Measurements from ENCODE around the gene POLR2J.
"Not testable (repeated sequence)": the region's sequence is repeated elsewhere in the genome, so short reads cannot be mapped to it uniquely, and the experiment has no call there.

The POLR2J gene

DNA sequence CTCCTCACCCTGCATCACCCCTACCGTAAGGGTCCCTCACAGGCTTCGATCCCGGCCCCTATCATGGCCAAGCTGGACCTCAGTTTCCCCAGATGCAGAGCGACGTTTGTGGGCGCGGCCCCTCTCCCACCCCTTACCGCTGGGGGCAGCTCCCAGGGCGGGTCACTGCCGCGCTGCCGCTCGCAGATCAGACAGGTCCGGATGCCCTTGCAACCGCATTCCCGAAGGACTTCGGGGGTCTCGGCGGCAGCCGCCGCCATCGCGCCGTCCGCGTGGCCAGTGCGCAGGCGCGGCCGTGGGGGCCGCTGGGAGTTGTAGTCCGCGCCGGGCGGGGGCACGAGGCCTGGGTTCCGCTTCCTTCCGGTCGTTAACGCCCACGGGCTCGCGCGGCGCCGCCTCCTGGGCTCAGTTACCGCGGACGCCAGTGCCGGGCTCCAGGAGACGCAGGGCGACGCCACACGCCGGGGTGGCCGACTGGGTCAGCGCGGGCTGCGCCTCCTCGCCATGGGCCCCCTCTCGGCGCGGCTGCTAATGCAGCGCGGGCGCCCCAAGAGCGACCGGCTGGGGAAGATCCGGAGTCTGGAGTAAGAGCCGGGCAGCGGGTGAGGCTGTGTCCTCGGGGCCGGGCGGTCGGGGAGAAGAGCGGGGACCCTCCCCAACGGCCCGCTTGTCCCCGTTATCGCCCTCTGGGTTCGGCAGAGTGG is 14.0 kb downstream of the POLR2J start, which contains the start of the genes ALKBH4 and LRWD1:
ALKBH4 (minus strand) TSS at position 287 of the 704 bp plus-strand sequence; CDS start at position 260, 27 bp downstream.
LRWD1 (plus strand) TSS at position 408 of the 704 bp plus-strand sequence; CDS start at position 505, 97 bp downstream.
- DNase-seq: peak; percentile 97

DNA sequence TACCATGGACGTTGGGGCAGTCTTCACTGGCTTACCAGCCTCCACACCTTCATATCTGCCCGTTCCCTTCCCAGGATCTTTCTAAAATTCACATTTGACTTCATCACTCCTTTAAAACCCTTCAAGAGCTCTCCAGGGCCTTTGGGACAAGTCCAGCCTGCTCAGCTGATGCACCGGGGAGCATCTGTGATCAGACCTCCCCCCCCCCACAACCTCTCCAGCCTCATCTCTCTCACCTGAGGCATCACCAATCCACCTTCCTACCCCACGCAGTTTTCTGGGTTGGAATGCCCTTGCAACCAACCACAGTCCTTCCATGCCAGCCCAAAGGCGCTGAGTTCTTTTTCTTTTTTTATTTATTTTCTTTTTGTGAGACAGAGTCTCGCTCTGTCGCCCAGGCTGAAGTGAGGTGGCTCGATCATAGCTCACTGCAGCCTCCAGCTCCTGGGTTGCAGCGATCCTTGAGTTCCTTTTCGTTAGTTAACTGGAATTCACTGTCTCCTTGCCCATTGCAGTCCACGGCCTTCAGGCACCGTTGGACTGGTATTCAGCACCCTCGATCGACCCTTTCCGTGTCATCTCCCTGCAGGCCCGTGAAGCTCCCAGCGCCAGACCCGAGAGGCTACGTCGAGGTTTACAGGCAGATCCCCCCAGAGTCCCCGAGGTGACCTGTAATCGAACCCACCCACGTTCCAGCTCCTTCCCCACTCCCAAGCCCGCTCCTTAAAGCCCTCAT is 14.7 kb downstream of the POLR2J start:
- DNase-seq: no peak

- no peak for DNase-seq
These were observed 18.3 kb downstream of the POLR2J start for GRCh38 chr7:102460467-102460866.

DNA sequence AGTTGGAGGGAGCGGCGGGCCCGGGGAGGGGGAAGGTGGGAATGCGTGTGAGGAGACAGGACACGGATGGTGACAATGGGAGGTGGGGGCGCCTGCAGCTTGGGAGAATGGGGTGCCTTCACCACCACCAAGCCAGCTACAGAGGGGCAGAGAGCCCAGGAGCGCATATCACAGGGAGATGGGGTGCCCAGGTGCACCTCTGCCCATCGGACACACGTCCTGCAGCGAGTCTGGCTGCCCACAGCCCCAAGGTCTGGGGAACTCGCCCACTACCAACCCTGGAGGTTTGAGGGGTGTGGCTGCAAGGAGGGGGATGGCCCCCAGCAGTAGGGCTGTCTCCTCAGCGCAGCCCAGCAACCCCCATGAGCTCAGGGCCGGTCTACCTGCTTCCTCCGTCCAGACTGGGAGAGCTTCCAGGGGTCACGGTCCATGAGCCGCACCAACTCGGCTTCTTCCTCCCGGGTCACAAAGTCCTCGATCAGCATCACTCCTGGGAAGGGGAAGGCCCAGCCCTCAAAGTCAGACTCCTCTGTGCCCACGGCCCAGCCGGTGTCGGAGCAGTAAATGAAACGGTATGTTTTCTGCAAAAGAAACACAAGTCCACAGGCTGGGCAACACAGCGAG is 19.4 kb downstream of the POLR2J start:
- DNase-seq: no peak

DNA sequence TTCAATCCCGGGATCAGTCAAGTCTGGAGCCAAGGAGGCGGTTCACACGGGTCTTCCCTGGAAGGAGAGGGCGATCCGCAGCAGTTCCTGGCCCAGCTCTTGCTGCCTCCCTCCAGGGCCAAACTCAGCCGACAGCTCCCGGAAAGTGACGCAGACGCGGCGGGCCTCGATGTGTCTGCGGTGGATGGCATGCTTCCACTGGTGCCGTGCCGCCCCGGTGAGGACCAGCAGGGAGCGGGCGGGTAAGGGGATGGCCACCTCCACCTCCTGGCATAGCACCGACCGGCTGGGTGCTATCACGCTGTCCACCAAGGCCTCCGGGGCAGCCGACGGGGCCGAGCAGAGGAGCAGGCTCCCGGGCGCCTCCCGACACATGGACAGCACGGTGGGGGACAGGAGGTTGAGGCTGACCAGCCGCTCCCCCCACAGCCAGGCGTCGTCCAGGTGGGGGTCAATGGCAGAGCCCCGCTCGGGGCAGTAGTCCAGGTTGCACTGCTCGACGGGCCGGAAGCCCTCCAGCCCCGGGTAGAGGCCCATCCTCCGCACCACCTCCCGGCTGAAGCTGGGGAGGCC is 21.3 kb downstream of the POLR2J start:
- no peak for DNase-seq

GRCh38 chr7:102456327-102456726 is 22.4 kb downstream of the POLR2J start:
- DNase-seq: no peak

- no peak for DNase-seq
These were observed 23.1 kb downstream of the POLR2J start for GRCh38 chr7:102455596-102455995.

- not testable (repeated sequence) for DNase-seq
These were observed 23.8 kb downstream of the POLR2J start for GRCh38 chr7:102454932-102455331.

DNA sequence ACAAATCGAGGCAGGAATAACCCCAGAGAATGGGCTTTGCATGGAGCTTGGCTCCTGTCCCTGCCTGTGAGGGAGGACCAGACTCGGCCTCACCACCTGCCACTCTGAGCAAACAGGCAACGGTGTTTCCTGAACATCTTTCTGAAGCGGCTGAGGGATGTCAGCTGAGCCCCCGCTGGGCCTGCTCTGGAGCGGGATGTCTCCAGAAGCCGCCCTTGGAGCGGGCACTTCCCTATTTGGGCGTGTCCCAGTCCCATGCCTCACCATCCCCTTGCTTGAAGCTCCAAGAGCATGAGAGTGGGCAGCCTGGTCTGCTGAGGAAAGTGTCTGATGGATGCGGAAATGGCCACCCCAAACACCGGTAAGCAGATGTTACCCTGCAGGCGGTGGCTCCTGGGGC is 24.3 kb downstream of the POLR2J start:
- no peak for DNase-seq

GRCh38 chr7:102453319-102453718 is 25.4 kb downstream of the POLR2J start:
- no peak for DNase-seq

GRCh38 chr7:102452451-102452850 is 26.3 kb downstream of the POLR2J start:
- no peak for DNase-seq

GRCh38 chr7:102451371-102452054 is 27.2 kb downstream of the POLR2J start:
- no peak for DNase-seq

DNA sequence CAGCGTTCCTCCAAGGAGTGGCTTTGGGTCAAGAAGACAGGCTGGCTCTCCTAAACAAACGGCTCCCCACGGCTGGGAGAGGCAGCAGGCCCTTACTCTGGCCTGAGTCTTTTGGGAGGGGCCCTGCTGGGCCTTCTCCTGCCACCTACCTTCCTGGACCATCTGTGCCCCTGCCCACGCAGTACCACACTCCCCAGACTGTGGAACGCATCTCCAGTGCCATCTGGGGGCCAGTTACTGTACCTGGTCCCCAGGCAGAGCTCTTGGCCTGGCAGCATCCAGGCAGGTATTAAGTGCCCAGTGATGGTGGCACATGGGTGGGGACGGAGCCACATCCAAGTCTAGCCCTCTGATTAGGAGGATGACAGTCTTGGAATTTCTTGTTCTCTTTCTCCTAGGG is 28.5 kb downstream of the POLR2J start:
- DNase-seq: peak; percentile 37

DNA sequence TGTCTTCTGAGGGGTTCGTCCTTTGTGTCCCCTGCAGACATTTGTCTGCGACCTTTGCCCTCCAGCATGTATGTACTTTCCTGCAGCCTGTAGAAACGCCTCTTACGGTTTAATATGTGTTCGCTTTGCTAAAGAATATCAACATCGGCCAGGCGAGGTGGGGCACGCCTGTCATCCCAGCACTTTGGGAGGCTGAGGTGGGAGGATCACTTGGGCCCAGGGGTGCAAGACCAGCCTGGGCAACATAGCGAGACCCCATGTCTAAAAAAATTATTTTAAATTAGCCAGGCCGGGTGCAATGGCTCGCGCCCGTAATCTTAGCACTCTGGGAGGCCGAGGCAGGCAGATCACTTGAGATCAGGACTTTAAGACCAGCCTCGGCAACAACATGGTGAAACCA is 29.6 kb downstream of the POLR2J start:
- no peak for DNase-seq

DNA sequence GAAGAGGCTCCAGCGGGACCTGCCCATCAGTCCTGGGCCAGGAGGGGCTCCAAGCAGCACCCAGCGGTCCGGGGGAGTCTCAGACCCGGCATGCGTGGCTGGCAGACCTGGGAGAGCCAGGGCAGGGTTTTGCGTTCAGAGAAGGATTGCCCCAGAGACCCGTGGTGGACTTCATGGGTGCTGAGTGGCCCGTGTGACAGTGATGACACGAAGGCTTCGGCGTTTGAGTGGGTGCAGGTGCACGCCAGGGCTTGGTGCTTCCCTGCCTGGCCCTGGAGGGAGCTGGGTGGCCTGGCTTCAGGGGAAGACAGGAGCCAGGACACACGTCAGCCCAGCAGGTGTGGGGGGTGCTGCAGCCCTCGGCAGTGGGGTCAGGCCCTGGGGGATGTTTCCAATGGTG is 31.4 kb downstream of the POLR2J start:
- no peak for DNase-seq

DNA sequence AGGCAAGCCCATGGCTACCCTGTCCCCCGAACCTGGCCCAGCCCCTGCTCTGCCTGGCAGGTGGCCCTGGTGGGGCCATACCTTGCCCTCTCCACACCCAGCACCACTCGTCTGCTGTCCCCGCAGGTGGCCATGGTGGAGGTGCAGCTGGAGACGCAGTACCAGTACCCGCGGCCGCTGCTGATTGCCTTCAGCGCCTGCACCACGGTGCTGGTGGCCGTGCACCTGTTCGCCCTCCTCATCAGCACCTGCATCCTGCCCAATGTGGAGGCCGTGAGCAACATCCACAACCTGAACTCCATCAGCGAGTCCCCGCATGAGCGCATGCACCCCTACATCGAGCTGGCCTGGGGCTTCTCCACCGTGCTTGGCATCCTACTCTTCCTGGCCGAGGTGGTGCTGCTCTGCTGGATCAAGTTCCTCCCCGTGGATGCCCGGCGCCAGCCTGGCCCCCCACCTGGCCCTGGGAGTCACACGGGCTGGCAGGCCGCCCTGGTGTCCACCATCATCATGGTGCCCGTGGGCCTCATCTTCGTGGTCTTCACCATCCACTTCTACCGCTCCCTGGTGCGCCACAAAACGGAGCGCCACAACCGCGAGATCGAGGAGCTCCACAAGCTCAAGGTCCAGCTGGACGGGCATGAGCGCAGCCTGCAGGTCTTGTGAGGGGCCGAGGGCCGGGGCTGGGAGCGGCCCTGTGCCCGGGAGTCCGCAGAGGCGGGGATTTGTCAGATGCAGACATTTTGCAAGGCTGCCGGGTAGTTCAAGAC is 32.1 kb downstream of the POLR2J start:
- no peak for DNase-seq

GRCh38 chr7:102445674-102446071 is 33.0 kb downstream of the POLR2J start:
- no peak for DNase-seq

DNA sequence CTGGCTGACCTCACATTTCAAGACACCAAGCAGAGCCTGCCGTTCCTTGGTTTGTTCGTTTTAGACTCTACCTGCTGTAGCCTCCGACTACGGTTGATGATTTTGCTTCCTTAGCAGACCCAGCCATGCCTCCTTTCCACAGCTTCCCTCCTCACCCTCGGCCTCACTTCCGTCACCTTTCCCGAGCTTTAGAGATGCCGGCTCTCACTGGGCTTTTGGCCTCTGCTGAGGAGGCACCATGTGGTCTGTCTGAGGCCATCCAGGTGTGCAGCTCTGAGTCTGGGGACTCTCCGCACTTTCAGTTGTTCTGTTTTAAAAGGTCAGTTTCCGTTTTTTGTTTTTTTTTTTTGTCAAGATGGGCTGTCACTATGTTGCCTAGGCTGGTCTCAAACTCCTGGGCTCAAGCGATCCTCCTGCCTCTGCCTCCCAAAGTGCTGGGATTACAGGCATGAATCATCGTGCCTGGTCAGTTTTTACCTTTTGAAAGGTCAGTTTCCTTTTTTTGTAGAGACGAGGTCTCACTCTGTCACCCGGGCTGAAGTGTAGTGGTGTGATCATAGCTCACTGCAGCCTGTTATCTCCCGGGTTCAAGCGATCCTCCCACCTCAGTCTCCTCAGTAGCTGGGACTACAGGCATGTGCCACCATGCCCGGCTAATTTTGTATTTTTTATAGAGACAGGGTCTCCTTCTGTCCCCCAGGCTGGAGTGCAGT is 33.6 kb downstream of the POLR2J start:
- no peak for DNase-seq

DNA sequence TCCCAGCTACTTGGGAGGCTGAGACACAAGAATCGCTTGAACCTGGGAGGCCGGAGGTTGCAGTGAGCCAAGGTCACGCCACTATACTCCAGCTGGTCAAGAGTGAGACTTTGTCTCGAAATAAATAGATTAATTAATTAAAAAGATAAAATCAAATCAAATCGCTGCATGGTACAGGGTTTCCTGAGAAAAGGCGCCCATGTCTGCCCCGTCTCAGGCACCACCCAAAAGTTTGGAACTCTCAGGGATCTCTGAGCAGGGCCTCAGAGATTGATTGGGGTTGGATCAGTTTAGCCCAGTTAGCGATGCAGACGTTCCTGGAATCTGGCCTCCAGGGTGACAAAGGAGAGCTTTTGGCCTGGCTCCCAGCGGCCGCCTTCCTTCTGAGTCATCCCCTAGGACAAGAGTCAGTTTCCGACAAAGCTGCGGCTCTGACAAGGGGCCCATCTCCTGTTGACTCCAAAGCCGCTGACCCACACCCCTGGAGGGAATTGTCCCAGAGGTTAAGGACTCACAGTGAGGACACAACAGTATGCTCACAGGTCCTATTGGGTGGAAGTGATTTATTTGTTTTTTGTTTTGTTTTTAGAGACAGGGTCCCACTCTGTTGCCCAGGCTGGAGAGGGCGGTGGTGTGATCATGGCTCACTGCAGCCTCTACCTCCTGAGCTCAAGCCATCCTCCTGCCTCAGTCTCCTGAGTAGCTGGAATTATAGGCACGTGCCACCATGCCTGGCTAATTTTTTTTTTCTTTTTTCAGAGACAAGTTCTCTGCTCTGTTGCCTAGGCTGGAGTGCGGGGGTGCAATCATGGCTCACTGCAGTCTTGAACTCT is 38.5 kb downstream of the POLR2J start:
- no peak for DNase-seq

DNA sequence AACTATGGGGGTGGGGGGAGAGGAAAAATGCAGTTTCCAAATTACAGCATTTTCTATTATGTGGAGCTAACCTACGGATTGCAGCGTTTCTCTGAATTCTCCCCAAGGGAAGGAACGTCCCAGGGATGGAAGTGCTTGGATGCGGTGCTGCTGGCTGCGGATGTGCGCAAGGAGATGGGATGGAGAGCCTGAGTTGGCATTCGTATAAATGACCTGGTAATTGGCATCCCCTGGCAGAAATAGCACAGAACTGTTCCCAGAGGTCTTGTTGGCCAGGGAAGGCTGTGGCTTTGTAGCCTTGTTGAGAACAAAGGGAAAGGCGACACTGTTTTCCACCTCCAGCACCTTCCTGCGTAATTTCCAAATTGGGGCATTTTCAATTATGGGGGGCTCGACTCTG is 42.6 kb downstream of the POLR2J start:
- no peak for DNase-seq

Measured in activated CD4-positive, alpha-beta T cell treated with anti-CD3 and anti-CD28 coated beads, Interleukin-2, Interleukin-6, amounts not matched to agents 100 ng/mL and 50 ng/mL, durations not matched to agents 16 hours and 8 hours (primary cell).